Activated gamma-delta T cell (primary cell): ENCODE measurements around the gene PLEKHA7.
"Not testable (repeated sequence)": the region's sequence is repeated elsewhere in the genome, so short reads cannot be mapped to it uniquely, and the experiment has no call there.

Source experiments
- DNase-seq: peaks from one replicate; lab custom pipeline; 2025; lab: John Stamatoyannopoulos, UW

Gene PLEKHA7

DNA sequence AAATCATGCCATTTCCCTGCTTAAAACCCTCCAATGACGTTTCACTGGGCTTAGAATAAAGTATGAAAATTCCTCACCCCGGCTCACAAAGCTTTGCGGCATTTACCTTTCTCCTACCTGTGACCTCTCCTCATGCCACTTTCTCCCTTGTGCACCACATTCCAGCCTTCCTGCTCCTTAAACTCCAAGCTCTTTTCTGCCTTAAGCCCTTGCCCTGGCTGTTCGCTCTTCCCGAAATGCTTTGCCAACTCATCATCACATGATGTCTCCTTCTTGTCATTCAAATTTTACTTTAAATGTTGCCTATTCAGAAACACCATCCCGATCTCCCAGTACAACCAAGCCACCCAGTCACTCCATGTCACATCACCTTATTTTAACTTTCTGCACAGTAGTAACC, 2.0 kb downstream of the PLEKHA7 start:
- DNase-seq = no peak

DNA sequence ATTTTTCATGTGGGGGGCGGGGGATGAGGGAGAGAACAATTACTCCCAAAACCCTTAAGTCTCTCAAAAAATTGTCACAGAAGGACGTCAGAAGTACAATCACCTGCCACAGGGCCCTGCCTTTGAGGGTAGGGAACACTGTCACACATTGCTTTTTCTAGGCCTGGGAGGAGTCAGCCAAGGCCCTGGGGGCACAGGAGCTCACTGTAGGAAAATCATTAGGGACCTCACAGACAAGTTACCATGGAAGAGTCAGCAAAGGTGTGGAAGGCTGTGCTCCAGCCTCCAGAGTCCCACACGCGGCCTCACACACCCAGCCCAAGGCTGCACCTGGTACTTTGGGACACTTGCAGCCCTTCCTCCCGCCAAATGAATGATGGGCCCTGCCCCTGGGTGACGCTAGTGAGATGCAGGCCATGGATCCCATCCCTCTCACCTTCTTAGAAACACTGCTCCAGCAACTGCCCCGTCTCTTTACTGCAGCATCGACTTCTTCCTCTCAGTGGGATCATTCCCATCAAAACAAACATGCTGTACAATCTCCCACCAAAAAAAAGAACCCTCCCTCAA, 3.3 kb downstream of the PLEKHA7 start:
- DNase-seq = no peak

GRCh38 chr11:17008099-17008498, 6.1 kb downstream of the PLEKHA7 start:
- DNase-seq = no peak

- no peak for DNase-seq
Measured at GRCh38 chr11:17005646-17006045, 8.6 kb downstream of the PLEKHA7 start.

DNA sequence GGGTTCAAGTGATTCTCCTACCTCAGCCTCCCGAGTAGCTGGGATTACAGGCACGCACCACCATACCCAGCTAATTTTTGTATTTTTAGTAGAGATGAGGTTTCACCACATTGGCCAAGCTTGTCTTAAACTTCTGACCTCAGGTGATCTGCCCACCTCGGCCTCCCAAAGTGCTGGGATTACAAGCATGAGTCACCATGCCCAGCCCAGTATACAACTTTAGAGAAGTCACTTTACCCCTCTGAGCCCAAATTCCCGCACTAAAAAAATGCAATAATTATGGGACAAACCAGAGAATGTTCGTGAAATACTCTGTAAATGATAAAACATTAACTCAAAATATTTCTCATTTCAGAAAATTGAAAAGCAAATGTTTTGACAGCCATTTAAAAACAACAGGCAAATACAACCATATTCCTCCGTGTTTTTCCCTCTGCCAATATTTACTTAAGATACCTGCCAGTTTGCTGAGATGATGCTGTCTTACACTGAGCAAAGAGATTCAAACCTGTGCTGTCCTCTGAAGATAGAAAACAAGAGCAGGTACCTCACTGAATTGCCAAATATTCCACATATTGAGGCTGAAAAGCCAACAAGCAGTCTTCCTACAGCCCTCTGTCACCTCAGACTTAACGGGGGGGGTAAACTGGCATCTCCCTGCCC, 9.6 kb downstream of the PLEKHA7 start:
- DNase-seq = no peak

- DNase-seq = no peak
Measured at GRCh38 chr11:17003426-17003825, 10.8 kb downstream of the PLEKHA7 start.

DNA sequence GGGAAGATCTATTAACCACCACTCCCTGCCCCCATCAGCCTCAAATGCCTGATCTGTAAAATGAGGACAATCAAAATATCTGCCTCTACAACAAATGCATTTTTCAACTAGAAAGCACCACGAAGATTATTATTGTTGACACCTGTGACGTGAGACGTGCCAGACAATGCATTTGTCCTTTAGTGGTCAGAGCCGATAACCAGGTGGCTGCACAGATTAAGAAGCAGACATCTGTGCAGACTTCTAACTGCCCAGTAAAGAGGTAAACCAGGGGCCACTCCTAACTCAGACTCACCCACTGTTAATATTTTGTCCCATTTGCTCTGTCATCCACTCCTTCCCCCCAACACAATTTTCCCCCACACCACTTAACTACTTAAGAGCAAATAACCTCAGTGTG, 11.7 kb downstream of the PLEKHA7 start:
- no peak for DNase-seq

DNA sequence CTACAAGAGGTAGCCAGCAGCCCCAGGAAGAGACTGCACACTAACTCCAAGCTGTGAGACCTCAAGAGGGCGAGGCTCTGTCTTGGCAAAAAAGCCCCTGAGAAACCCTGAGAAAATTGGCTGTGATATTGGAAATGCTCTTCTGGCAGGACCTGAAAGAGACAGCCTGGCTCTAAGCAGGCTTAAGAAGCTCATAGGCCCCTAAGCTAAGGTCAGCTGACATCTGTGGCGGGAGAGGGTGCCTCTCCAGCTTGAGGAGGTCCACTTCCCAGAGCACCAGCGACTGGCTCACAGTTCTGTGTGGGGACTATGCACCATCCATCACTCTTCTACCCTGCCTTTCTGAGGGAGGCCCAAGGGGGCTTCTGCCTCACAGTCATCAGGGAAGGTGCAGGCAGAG, 12.4 kb downstream of the PLEKHA7 start:
- DNase-seq = no peak

- DNase-seq = no peak
Measured at GRCh38 chr11:17000987-17001386, 13.2 kb downstream of the PLEKHA7 start.

DNA sequence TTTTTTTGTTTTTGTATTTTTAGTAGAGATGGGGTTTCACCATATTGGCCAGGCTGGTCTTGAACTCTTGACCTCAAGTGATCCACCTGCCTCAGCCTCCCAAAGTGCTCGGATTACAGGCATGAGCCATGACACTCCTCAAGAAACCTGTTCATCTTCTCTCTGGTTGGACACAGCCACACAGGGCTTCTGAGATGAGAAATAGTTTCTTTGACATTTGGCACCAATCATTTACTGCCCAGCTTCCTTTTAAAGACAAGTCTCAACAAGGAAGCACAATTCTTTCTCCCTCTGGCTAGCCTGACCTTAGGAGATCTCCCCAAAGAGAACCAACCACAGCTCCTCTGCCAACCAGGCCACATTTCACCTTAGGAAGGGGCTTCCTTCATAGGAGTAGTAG, 14.0 kb downstream of the PLEKHA7 start:
- not testable (repeated sequence) for DNase-seq

GRCh38 chr11:16999116-16999515, 15.1 kb downstream of the PLEKHA7 start:
- no peak for DNase-seq

GRCh38 chr11:16997624-16998023, 16.6 kb downstream of the PLEKHA7 start:
- no peak for DNase-seq

DNA sequence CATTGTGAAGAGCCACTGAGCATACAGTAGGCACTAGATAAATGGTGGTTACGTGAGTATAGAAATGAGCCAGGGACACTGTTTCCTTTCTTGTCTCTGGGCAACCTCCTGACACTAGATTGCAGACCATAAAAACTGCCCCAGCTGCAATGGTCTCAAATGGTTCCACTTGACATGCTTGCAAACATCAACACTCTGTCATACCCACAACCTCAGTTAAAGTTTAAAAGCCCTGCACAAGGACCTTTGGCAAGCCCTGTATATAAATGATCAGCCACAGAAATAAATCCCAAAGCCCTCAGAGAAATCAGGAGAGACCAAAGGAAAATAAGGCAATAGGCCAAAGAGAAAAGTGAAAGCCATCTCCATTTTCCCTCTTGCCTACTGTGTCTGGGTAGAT, 20.7 kb downstream of the PLEKHA7 start:
- DNase-seq = no peak

GRCh38 chr11:16992846-16993245, 21.4 kb downstream of the PLEKHA7 start:
- no peak for DNase-seq

GRCh38 chr11:16989554-16989953, 24.7 kb downstream of the PLEKHA7 start:
- DNase-seq = no peak

- DNase-seq = no peak
Measured at GRCh38 chr11:16987205-16987568, 27.0 kb downstream of the PLEKHA7 start.

GRCh38 chr11:16986434-16987204, 27.6 kb downstream of the PLEKHA7 start:
- DNase-seq = no peak

DNA sequence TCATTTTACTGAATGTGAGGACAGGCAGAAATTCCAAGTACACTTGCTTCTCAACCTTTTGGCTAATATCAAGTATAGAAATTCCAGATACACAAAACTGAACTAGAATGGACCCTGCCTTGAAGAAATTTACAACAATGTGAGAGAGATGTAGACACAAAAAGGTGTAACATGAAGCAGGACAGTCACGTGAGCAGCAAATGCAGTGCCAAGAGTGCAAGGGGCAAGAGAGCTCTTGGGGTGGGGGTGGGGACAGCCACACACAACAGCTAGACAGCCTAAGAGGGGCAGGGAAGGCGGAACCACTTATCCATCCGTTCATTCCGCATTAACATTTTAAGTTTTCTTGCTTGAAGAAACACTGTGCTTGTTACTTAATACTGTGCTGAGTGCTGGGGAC, 28.9 kb downstream of the PLEKHA7 start:
- DNase-seq = no peak

GRCh38 chr11:16984229-16984628, 30.0 kb downstream of the PLEKHA7 start:
- no peak for DNase-seq

- DNase-seq = no peak
Measured at GRCh38 chr11:16982809-16983208, 31.4 kb downstream of the PLEKHA7 start.

DNA sequence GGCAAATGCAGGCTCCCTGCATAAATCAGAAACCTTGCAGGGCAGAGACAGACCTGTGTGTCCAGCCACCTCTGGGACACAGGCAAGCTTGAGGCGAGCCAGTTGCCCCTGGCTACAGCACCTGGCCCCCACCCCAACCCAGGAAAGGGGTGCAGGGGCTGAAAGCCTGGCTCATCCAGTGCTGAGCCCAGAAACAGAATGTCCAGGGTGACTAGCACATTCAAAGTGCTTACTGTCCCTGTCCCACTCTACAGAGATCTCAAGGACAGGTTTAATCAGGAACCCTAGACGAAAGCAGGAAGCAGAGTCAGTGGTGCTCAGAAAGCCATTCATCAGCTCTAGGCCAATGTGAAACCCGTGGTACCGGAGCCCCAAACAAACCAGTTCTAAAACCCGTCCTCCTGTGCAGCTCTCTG, 31.9 kb downstream of the PLEKHA7 start:
- DNase-seq = no peak

- no peak for DNase-seq
Measured at GRCh38 chr11:16981651-16982194, 32.5 kb downstream of the PLEKHA7 start.
